ENCODE measurements around the gene CASK.

The CASK gene

DNA sequence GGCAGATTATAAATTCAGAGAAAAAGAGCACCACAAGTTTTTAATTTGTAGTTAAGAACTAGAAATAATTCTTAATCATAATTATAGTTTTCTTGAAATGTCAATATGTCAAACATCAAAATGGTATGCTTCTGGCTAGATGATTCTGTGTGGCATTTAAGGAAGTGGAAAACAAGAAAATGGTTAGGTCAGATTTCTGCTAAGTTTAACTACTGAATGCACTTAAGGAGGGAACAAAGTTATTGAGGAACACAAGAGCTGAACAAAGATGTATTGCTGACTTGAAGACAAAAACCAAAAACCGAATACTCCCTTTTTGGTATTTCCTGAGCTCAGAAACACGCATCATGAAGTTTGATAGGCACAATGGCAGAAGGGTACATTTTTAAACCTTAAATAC is 293.3 kb downstream of the CASK start:
- H3K27ac ChIP-seq, result no peak overlapping the region
- no peak for TF ChIP-seq CTCF (IDR thresholded peaks at IDR 0.05; ENCODE audit: low read depth, low read length, missing control alignments)
- in situ Hi-C loops (cut with HindIII; ENCODE audit: low pct_ligation_motif_present, low sequenced_read_pairs), result no loop called here
- no peak overlapping the region for H3K4me3 ChIP-seq (ENCODE audit: low read depth, low read length)
- no peak for DNase-seq
- no peaks in the 10 kb centered on the region for H3K36me3 ChIP-seq (replicated peaks)
- H3K27me3 ChIP-seq (replicated peaks), result no peaks in the 10 kb centered on the region

- no peak for DNase-seq
- Histone ChIP-seq H3K27me3 (replicated peaks) (no peaks in the 10 kb centered on the region), H3K36me3 (replicated peaks) (no peaks in the 10 kb centered on the region), H3K27ac (no peak overlapping the region), H3K4me3 (ENCODE audit: low read depth, low read length) (no peak overlapping the region)
- in situ Hi-C loops (cut with HindIII; ENCODE audit: low pct_ligation_motif_present, low sequenced_read_pairs), result no loop called here
- TF ChIP-seq CTCF (IDR thresholded peaks at IDR 0.05; ENCODE audit: low read depth, low read length, missing control alignments), result no peak
These were observed 293.8 kb downstream of the CASK start for GRCh38 chrX:41629539-41629938.

- H3K27ac ChIP-seq, result peak overlapping the region; percentile 67
- H3K36me3 ChIP-seq (replicated peaks), result no peaks in the 10 kb centered on the region
- TF ChIP-seq CTCF (IDR thresholded peaks at IDR 0.05; ENCODE audit: low read depth, low read length, missing control alignments), result no peak
- peak; percentile 69 for DNase-seq
- in situ Hi-C loops (cut with HindIII; ENCODE audit: low pct_ligation_motif_present, low sequenced_read_pairs), result no loop called here
- H3K4me3 ChIP-seq (ENCODE audit: low read depth, low read length), result no peak overlapping the region
- no peaks in the 10 kb centered on the region for H3K27me3 ChIP-seq (replicated peaks)
These were observed 302.1 kb downstream of the CASK start for GRCh38 chrX:41621222-41621723.

DNA sequence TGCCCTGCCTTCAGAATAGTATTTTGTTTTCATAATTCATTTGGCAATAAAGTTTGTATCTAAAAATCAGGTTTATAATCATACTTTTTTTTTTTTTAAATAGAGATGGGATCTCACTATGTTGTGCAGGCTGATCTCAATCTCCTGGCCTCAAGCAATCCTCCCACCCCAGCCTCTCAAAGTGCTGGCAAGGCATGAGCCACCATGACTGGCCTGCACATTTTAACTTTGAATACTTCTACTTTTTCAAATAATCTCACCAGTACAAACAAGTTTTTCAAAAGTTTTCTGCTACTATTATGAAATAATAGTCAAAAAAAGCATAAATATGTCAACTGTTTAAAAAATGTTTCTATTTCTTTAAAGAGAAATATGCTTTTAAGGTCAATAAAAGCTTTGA is 304.1 kb downstream of the CASK start:
- TF ChIP-seq CTCF (IDR thresholded peaks at IDR 0.05; ENCODE audit: low read depth, low read length, missing control alignments), result no peak
- no peaks in the 10 kb centered on the region for H3K27me3 ChIP-seq (replicated peaks)
- H3K4me3 ChIP-seq (ENCODE audit: low read depth, low read length), result no peak overlapping the region
- in situ Hi-C loops (cut with HindIII; ENCODE audit: low pct_ligation_motif_present, low sequenced_read_pairs), result no loop called here
- no peak for DNase-seq
- H3K36me3 ChIP-seq (replicated peaks), result no peaks in the 10 kb centered on the region
- H3K27ac ChIP-seq, result no peak overlapping the region

DNA sequence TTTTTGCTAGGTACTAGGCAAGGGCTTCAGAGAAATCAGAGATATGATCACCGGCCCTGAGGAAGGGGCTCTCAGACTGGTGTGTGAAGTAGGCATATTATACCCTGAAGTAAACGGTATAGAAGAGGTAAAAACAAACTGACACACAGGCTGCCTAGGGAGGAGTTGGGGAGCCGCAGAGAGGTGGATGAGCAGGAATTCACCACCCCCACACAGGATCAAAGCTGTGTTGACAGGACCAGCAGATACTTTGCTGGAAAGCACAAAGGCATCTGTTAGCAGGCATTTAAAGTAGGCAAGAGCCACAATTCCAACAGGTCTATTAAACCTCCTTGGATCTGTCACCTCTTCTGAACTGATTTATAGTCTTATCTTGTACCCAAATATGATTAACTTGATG is 306.4 kb downstream of the CASK start:
- Histone ChIP-seq H3K27me3 (replicated peaks) (no peaks in the 10 kb centered on the region), H3K36me3 (replicated peaks) (no peaks in the 10 kb centered on the region), H3K4me3 (ENCODE audit: low read depth, low read length) (no peak overlapping the region), H3K27ac (no peak overlapping the region)
- in situ Hi-C loops (cut with HindIII; ENCODE audit: low pct_ligation_motif_present, low sequenced_read_pairs), result no loop called here
- TF ChIP-seq CTCF (IDR thresholded peaks at IDR 0.05; ENCODE audit: low read depth, low read length, missing control alignments), result no peak
- no peak for DNase-seq

DNA sequence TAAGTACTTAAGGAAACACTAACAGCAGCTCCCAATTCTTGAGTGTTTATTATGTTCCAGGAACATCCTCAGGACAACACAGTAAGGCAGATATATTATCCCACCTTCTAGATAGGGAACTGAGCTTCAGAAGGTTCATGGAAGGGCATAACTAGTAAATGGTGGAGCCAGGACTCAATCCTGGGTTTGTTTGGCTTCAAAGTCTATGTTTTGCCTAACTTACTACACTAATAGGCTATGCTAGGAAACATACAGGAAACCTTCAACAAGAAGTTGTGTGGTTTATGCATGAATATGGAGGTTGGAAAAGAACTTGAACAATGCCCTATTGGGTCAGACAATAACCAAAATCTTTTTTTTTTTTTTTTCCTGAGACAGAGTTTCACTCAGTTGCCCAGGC is 307.1 kb downstream of the CASK start:
- H3K36me3 ChIP-seq (replicated peaks), result no peaks in the 10 kb centered on the region
- TF ChIP-seq CTCF (IDR thresholded peaks at IDR 0.05; ENCODE audit: low read depth, low read length, missing control alignments), result no peak
- no peak overlapping the region for H3K4me3 ChIP-seq (ENCODE audit: low read depth, low read length)
- no peak overlapping the region for H3K27ac ChIP-seq
- in situ Hi-C loops (cut with HindIII; ENCODE audit: low pct_ligation_motif_present, low sequenced_read_pairs), result no loop called here
- DNase-seq, result no peak
- no peaks in the 10 kb centered on the region for H3K27me3 ChIP-seq (replicated peaks)
